Cardiac muscle cell (in vitro differentiated cells and primary cell): ENCODE results near the gene ELAVL2. TPM values are rescaled to one million over a fixed set of nuclear protein-coding genes. Genes with fewer than 3 reads are reported as not detected.

Source experiments
- DNase-seq, 2 donors: peaks; one replicate each; pipeline versions ENCODE4 v3.0.0 to v3.0.0-alpha.2; 2010 to 2017; ENCODE audit warnings: low read depth in 1 of 2, low spot score in 1 of 2
- H3K27ac ChIP-seq: fragments of 200-600 bp; sonication (generic); 2 replicates; pipeline ENCODE4 v1.5.1; 2016
- H3K27me3 ChIP-seq: fragments of 200-600 bp; sonication (generic); 2 replicates; pipeline ENCODE4 v1.6.0; 2016; ENCODE audit warnings: control low read depth
- H3K36me3 ChIP-seq: fragments of 200-600 bp; sonication (generic); 2 replicates; pipeline ENCODE4 v1.5.1; 2016; ENCODE audit warnings: control low read depth
- H3K4me1 ChIP-seq: fragments of 200-600 bp; sonication (generic); 2 replicates; pipeline ENCODE4 v1.8.1; 2017; ENCODE audit warnings: low read depth, mild to moderate bottlenecking, mixed run types
- H3K4me3 ChIP-seq: fragments of 200-600 bp; sonication (generic); 2 replicates; pipeline ENCODE4 v1.5.1; 2016; ENCODE audit warnings: mild to moderate bottlenecking
- H3K9me3 ChIP-seq: fragments of 200-600 bp; sonication (generic); 2 replicates; pipeline ENCODE4 v1.5.1; 2017; ENCODE audit warnings: low read depth, mild to moderate bottlenecking, control low read depth
- CTCF ChIP-seq: IDR thresholded peaks from 2 replicates; pipeline ENCODE4 v1.5.1; 2012; ENCODE audit warnings: low read depth, mild to moderate bottlenecking, low read length
- polyA plus RNA-seq: library from polyadenylated mRNA; unstranded; fragments of >200 nt; fragmentation: Nextera tagmentation; extraction: Ambion mirVana; gene quantifications from 2 replicates; pipeline ENCODE4 v1.2.1, GENCODE V29; 2016
- total RNA-seq: library from RNA; depleted of rRNA; stranded (reverse); fragments of >200 nt; gene quantifications from 2 replicates; pipeline ENCODE4 v1.2.3, GENCODE V29; 2016

ELAVL2 gene
- total and polyA plus RNA-seq, 2 experiments from 2014 or later, result 3.2 to 11.2 TPM

DNA sequence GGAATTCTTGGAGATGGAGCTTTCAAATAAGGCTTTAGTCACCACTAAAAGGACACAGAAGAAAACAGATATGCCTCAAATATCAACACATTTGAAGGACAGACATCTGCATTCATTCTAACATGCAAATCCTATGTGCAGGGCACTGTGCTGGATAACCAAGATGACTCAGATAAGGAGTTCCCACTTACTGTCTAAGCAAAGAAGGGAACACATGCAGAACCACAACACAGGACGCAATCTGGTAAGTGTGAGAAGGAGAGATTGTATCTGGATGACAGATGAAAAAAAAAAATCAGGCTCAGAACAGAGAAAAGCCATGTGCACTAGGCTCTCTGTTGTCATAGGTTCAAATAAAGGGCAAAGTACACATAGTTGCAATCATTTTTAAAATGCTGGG, 42.5 kb downstream of the ELAVL2 start:
- Histone ChIP-seq H3K9me3 (no peaks in the 10 kb centered on the region), H3K27me3 (no peaks in the 10 kb centered on the region), H3K4me1 (peaks cover 37% of the 10 kb centered on the region), H3K27ac (no peak overlapping the region), H3K4me3 (no peak overlapping the region), H3K36me3 (no peaks in the 10 kb centered on the region)
- no peak for TF ChIP-seq CTCF
- DNase-seq, result no peak

DNA sequence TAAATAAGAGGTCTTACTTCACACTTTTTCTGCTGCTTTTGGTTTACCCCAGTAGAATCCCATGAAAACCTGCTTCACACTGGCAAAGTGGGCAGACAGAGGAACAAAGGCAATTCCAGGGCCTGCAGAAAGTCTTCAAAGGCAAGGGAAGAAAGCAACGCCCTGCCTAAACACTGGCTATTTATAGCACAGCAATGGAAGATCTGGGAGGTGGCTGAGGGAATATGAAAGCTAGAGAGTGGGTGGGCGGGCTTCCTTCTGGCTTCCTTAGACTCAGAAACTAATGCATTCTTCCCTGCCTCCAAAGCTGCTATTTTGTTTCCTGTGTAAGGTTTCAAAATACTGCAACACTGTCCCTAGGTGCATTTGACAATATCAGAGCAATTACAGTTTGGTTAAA, 46.8 kb downstream of the ELAVL2 start:
- peaks cover 31% of the 10 kb centered on the region for H3K4me1 ChIP-seq
- TF ChIP-seq CTCF, result no peak

DNA sequence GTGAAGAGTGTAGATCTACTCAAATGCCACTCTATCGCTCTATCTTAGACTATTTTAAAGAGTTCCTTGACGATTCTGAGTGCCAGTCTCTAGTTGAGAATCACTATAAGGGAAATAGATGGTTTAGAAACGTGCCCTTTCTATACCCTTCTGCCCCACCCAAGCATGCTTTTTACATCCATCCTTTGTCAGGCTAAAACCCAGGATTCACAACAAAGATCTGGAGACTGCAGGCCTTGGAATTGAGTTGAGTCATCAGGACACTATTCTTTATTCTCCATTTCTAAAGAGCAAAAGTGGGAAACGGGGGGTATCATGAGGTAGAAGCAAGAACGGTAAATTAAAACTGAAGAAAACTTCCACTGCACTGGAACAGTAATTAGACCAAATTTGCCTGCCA, 48.7 kb downstream of the ELAVL2 start:
- H3K27ac ChIP-seq, result no peak overlapping the region
- no peaks in the 10 kb centered on the region for H3K36me3 ChIP-seq
- no peak overlapping the region for H3K4me3 ChIP-seq
- H3K27me3 ChIP-seq, result no peaks in the 10 kb centered on the region
- no peaks in the 10 kb centered on the region for H3K9me3 ChIP-seq
- H3K4me1 ChIP-seq, result peaks cover 31% of the 10 kb centered on the region
- TF ChIP-seq CTCF, result no peak
- DNase-seq, result no peak

More for the DNA sequence above, 46.8 kb downstream of the ELAVL2 start:
- peak in 1 of 2 donors; percentile 73 for DNase-seq
- Histone ChIP-seq H3K27me3 (no peaks in the 10 kb centered on the region), H3K27ac (peak overlapping the region; percentile 71), H3K36me3 (no peaks in the 10 kb centered on the region), H3K9me3 (no peaks in the 10 kb centered on the region), H3K4me3 (peak overlapping the region; percentile 8)

GRCh38 chr9:23775549-23775948, 50.5 kb downstream of the ELAVL2 start:
- no peak for DNase-seq
- H3K4me1 ChIP-seq, result peaks cover 27% of the 10 kb centered on the region
- H3K9me3 ChIP-seq, result no peaks in the 10 kb centered on the region
- no peaks in the 10 kb centered on the region for H3K27me3 ChIP-seq
- TF ChIP-seq CTCF, result no peak
- H3K27ac ChIP-seq, result no peak overlapping the region
- no peaks in the 10 kb centered on the region for H3K36me3 ChIP-seq
- no peak overlapping the region for H3K4me3 ChIP-seq

GRCh38 chr9:23774266-23774665, 51.8 kb downstream of the ELAVL2 start:
- peaks cover 14% of the 10 kb centered on the region for H3K4me1 ChIP-seq
- TF ChIP-seq CTCF, result no peak
- no peak overlapping the region for H3K4me3 ChIP-seq
- H3K9me3 ChIP-seq, result no peaks in the 10 kb centered on the region
- no peak for DNase-seq
- H3K36me3 ChIP-seq, result no peaks in the 10 kb centered on the region
- no peaks in the 10 kb centered on the region for H3K27me3 ChIP-seq
- H3K27ac ChIP-seq, result no peak overlapping the region

GRCh38 chr9:23772385-23772783, 53.7 kb downstream of the ELAVL2 start:
- Histone ChIP-seq H3K4me1 (peaks cover 19% of the 10 kb centered on the region), H3K9me3 (no peaks in the 10 kb centered on the region), H3K27me3 (no peaks in the 10 kb centered on the region), H3K4me3 (no peak overlapping the region), H3K36me3 (no peaks in the 10 kb centered on the region), H3K27ac (no peak overlapping the region)
- no peak for TF ChIP-seq CTCF
- no peak for DNase-seq
